Muscle of arm (tissue), 12 donors: ENCODE data around the gene METTL1. TPM values are rescaled to one million over a fixed set of nuclear protein-coding genes. Genes with fewer than 3 reads are reported as not detected.
"Not testable (repeated sequence)": the region's sequence is repeated elsewhere in the genome, so short reads cannot be mapped to it uniquely, and the experiment has no call there.

Experiments
- DNase-seq: peaks from one replicate; pipeline ENCODE4 v3.0.0-alpha.2; 2013
- polyA plus RNA-seq, 12 donors: library from polyadenylated mRNA; unstranded; fragments of 120-200 nt; gene quantifications; one replicate each; pipeline ENCODE4 v1.2.1, GENCODE V29; 2013; ENCODE audit not compliant: insufficient read length in 12 of 12

The METTL1 gene
- polyA plus RNA-seq, 12 donors = 17.1 to 31.8 (median 24.4) TPM; not detected in 1

DNA sequence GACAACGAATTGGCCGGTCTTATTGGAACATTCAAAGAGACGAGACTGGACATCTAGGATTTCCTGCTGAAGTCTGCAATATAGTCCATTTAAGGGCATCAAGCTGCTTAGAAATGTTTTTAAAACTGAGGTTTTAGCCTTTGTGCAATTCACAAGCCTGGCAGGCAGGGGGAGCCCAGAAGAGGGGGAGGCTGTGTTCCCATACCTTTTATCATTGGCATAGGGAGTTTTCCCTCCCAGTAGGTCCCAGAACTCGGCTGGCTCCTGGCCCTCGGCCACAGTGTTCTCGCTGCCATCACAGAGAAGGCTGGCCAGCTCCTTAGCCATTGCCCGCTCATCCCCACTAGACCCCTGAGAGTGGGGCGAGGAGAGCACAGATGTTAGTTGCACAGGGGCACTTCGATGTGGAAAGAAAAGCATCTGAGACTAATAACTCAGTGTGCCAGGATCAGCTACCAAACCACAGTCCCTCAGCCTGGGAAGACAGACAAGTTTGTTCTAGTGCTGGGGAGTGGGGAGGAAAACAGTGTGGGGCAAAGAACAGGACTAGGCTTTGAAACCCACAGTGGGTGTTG, 31.5 kb upstream of the METTL1 start:
- no peak for DNase-seq

DNA sequence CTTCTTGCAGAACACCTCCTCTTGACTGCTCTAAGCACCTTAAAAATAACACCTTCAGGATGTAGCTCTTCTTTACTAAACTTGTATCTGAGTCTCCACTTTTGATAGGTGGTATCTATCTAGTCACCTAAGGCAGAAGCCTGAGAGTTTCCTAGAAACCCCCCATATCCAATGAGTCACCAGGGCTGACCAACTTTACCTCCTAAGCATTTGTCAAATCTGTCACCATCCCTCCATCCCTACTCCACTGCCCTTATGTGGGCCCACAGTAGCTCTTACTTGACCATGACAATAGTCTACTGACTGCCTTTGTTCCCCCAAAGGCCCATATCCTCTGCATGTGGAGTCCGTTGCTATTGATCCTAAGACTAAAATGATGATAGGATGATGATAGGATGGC, 30.7 kb upstream of the METTL1 start:
- DNase-seq = no peak

DNA sequence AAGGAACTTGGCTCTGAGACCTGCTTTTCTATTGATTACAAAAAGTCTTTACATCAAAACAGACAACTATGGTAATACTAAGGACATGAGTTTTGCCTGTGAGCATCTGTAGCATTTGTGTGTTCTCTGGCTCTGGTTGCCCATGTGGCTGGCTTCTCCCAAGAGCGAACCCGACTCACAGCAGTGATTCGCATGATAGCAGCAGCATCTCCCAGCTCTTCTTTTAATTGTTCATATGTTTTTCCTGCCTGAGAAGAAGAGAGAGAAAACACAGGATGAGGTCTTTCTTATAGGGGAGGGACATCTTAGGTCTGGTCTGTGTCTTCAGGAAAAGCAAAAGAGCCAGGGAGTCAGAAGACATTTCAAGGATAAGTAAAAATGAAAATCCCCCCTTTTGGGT, 29.1 kb upstream of the METTL1 start:
- no peak for DNase-seq

DNA sequence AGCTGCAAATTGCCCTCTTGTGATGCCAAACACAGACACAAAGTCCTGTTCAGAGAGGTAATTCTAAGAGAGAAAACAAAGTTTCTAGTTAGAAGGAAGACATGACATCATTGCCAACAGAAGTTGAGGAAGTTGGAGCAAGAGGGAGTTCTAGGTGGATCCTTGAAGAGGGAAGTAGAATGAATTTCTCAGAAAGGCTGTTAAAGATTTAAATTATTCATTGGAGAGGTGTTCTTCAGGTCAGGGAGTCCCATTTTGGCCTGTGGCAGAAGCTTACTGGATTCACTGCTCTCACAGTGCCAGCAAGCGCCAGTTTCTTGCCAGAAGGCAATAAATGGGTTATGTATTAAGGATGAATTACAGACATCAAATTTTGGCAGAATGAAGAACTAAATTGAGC, 26.0 kb upstream of the METTL1 start:
- no peak for DNase-seq

DNA sequence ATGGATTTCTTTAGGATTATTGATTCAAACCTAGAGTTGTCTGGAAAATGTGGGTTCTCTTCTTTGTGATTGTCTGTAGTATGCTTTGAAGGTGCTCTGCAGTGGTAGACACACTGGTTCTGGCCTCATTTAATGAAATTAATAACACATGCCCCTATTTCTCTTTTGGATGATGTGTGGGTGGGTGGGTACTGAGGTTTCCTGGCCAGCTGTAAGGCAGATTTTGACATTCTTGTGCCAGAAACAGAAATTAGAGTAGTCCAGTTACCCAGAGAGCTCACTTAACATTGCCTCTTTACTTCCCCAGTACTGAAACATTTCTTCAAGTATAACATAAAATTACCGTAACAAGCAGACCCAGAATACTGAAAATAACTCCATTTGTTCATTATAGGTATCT, 25.1 kb upstream of the METTL1 start:
- no peak for DNase-seq

DNA sequence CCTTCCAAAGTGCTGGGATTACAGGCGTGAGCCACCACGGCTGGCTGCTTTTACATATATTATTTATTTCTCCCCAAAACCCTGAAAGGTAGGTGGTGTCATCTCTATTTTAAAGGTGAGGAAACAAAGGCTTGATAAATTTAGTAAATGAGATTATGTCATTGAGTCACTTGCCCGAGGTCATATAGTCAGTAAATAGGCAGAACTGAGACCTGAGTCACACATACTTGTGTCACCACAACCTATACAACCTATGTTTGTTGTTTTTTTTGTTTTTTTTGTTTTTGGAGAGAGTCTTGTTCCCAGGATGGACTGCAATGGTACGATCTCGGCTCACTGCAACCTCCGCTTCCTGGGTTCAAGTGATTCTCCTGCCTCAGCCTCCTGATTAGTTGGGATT, 23.4 kb upstream of the METTL1 start:
- DNase-seq = no peak

DNA sequence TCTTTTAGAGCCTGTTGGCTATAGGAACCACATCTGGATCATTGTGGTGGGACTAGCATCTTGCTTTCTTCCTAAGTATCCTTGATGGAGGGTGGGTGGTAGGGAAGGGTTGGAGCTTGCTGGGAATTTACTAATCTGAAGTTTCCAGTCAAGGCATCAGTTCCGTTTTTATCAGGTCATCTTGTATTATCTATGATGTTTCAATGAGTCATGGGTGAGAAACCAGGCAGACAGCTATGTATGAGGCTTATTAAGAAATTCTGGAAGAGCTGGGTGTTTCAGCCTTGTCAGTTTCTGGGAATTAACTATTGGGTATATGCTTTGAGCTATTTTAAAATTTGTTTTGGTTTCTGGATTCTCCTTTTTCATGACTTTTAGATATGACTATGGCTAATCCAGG, 22.0 kb upstream of the METTL1 start:
- no peak for DNase-seq

DNA sequence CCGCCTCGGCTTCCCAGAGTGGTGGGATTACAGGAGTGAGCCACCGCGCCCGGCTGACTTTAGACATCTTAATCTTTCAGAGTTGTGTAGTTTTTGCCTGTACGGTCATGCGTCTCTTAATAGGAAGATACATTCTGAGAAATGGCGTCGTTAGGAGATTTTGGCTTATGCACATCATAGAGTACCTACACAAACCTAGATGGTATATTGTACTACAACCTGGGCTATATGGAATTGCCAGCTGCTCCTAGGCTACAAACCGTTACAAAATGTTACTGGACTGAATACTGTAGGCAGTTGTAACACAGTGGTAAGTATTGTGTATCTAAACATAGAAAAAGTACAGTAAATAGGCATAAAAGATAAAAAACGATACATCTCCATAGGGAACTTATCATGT, 12.0 kb upstream of the METTL1 start:
- no peak for DNase-seq

DNA sequence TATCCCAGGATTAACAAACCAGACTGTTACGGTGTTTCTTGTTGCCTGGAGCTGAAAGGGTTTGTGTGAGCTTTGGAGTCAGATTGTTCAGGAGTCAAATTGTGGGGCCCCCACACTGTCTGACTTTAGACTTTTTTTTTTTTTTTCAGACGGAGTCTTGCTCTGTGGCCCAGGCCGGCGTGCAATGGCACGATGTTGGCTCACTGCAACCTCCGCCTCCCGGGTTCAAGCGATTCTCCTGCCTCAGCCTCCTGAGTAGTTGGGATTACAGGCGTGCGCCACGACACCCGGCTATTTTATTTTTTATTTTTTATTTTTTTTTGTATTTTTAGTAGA, 11.5 kb upstream of the METTL1 start:
- DNase-seq = no peak

DNA sequence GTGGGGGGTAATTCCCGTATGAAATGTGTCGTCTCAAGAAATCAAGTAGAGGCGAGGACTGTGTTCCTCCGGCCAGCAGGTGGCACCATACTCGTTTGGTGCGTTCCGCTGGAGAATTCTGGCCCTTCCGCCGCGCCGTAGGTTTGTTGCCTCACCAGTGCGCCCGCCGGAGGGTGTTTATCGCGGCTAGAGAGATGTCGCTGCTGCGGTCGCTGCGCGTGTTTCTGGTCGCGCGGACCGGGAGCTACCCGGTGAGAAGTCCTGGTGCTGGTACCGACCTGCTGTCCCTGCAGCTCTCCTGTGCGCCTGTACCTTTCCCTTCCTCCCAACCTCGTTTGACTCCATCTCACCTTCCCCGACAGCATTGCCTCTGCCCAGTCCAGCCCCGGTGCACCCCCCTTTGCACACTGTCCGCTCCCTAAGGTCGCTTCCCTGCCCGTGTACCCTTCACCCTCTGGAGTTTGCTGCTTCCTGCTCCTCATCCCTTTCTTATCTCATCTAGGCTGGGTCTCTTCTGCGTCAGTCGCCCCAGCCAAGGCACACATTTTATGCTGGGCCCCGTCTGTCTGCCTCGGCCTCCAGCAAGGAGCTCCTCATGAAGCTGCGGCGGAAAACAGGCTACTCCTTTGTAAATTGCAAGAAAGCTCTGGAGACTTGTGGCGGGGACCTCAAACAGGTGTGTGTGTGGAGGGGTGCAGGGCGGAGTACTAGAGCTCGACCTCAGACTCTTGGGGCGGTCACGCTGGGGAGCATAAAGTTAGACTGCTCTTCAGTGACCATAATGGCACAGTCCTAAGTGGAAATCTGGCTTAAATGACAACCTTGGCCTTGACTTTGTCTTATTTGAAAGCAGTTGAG, 10.9 kb upstream of the METTL1 start, which contains the start of gene TSFM:
TSS of gene TSFM (plus strand) at position 180 of the 858 bp plus-strand sequence. CDS start at position 195, 15 bp downstream.
- DNase-seq = peak; percentile 97

DNA sequence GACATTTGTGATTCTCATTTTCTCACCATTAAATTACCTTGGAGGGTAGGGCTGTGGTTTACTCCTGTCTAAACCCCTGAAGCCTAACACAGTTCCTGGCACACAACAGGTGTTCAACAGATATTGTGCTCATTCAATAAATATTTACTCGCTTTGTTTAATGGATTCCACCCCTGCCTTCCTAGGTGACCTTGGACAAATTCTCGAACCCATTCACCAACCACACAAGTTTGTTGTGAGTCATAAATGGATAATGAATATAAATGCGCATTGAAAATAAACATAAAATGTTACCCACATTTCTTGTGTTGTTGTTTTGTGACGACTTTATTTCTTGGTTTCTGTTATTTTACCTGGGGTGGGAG, 10.3 kb upstream of the METTL1 start:
- no peak for DNase-seq

DNA sequence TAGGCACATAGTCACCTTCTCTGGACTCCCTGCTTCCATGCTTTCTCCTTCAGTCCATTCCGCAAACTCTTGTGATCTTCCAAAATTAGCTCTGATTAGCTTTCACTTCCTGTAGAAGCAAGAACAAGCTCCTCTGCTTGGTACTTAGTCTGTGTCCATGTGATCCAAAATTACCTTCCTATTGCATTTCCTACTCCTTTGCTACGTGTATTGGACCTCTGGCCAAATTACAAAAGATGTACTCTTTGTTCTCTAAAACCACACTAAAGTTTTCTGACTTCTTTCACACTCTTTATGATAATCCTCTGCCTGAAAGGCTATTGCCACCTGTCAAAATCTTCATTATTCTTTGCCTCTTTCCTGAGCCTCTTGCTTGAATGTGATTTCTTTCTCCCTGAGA, 9.9 kb upstream of the METTL1 start:
- DNase-seq = no peak

DNA sequence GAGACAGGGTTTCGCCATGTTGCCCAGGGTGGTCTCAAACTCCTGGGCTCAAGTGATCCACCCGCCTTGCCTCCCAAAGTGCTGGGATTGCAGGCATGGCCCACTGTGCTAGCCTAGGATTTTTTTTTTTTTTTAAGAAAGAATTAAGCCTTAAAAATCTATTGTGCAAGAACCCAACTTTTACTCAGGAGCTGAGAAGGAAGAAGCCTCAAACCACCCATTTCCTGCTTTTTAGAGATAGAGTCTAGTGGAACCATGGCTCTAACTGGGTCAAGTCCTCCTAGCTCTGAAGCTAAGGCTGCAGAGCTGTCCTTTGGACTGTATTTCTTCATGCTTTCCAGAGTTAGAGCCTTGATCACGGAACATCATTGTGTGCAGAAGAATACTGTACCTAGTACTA, 9.3 kb upstream of the METTL1 start:
- no peak for DNase-seq

DNA sequence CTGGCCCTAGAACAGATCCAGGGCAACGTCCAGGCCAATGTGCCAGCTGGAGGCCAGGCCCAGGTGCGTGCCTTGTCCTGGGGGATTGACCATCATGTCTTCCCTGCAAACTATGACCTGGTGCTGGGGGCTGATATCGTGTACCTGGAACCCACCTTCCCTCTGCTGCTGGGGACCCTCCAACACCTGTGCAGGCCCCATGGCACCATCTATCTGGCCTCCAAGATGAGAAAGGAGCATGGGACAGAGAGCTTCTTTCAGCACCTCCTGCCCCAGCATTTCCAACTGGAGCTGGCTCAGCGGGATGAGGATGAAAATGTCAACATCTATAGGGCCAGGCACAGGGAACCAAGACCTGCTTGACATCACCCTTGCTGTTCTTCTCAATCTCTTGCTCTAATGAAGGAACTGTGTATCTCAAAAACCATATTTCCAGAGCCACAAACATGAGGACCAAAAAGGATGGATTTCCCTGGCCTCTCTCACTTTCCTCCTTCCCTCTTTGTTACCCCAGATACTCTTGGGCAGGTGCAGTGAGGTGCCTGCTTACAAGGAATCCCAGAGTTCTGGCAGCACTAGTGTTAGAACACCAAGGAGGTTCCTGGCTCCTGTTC, 8.5 kb upstream of the METTL1 start:
- DNase-seq = no peak

DNA sequence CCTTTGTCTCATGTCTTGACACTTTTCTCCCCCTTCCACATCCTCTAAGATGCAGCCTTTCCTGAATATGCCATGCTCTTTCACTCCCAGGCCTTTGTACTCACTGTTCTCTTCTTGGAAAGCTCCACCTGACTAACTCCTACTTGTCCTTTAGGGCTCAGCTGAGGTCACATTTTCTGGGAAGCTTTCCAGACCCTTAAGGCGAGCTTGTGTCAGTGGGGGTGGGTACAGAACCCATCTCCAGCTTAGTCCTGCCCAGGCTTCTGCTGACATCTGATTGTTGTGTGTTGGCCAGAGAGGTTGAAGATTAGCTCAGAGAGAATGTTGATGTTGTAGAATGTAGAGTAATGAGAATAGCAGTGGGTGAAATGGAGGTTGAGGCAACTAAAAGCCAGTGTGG, 7.8 kb upstream of the METTL1 start:
- DNase-seq = no peak

DNA sequence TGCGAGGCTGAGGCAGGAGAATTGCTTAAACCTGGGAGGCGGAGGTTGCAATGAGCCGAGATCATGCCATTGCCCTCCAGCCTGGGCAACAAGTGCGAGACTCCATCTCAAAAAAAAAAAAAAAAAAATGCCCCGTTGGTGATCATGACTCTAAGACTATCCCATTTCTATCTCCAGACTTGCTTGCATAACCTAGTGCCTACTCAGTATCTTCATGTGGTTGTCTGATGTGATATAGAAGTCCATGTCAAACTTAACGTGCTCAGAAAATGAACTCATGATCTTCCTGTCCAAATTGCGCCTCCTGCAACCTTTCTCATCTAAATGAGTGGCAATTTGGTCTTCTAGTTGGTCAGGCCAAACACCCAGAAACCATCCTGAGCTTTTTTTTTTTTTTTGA, 6.0 kb upstream of the METTL1 start:
- no peak for DNase-seq

DNA sequence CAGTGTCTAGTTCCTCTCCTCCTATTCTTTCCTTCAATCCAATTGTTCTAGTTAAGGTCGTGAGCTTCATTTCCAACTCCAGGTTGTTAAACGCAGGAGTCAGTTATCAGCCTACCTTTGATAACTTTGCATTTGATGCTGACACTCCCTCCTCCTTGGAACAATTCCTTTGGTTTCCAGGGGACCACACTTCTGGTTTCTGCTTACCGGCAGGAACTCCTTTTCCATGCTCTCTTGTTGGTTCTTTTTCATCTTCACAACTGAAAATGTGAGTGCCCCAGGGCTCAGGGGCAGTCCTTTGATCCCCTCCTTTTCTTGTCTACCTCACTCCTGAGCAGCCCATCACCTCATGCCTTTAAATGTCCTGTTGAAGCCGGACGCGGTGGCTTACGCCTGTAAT, 5.5 kb upstream of the METTL1 start:
- no peak for DNase-seq

DNA sequence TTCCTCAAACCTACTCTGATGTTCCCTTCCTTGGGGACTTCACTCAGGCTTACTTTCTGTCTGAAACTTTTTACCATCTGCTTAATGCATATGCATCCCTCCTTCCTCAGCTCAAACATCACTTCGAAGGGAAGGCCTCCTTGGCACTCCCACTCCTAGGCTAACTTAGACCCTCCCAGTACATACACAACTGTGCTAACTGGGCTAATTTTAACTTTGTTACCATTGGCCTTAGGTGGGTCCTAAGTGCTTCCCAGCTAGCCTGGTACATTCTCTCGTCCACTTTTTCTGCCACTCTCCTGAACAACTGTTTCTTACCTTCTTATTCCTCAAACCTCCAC, 4.3 kb upstream of the METTL1 start:
- no peak for DNase-seq

DNA sequence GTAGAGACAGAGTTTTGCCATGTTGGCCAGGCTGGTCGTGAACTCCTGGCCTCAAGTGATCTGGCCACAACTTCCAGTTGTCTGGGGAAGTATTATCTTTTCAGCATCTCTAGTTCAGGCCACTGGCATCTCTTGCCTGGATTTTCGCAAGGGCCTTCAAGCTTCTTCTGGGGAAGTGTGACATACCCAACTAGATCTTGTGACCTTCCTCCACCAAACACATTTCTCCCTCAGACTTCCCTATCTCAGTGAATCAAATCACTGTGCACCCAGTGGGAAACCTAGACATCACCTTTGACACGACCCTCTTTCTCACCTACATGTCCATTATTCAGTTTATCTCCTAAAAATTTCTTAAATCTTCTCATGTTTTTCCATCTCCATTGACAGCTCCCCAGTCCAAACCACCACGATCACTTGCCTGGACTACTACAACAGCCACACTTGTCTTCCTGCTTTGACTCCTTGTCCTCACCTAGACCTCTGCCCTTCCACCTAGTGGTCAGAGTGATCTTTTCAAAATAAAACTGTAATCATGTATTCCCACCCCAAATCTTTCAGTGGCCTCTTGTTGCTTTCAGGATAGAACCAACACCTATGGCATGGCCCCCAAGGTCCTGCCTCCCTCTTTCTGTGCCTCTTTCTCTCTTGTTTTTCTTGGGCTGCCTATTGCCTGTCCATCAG, 3.8 kb upstream of the METTL1 start:
- DNase-seq = no peak

DNA sequence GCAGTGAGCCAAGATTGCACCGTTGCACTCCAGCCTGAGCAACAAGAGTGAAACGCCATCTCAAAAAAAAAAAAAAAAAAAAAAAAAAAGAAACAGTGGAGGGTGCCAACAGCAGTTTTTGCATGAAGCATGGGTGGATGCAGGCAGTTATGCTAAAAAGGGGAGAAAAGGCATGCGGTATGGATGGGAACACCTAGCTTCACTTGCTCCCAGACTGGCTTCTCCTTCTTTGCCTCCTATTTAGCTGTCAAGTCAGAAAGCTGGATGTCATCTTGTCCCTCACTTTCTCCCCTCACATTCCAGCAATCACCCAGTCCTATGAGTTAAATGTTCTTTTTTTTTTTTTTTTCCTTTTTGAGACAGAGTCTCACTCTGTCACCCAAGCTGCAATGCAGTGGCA, 3.1 kb upstream of the METTL1 start:
- DNase-seq = no peak

DNA sequence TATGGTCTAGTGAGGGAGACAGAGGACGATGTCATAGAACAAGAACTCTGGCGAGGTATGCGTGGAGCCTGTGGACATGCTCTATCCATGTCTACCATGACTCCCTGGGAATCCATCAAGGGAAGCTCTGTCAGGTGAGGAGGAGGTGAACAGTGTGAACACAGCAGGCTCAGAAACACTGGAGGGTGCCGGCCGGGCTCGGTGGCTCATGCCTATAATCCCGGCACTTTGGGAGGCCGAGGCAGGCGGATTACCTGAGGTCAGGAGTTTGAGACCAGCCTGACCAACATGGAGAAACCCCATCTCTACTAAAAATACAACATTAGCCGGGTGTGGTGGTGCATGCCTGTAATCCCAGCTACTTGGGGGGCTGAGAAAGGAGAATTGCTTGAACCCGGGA, 2.7 kb upstream of the METTL1 start:
- DNase-seq = not testable (repeated sequence)

DNA sequence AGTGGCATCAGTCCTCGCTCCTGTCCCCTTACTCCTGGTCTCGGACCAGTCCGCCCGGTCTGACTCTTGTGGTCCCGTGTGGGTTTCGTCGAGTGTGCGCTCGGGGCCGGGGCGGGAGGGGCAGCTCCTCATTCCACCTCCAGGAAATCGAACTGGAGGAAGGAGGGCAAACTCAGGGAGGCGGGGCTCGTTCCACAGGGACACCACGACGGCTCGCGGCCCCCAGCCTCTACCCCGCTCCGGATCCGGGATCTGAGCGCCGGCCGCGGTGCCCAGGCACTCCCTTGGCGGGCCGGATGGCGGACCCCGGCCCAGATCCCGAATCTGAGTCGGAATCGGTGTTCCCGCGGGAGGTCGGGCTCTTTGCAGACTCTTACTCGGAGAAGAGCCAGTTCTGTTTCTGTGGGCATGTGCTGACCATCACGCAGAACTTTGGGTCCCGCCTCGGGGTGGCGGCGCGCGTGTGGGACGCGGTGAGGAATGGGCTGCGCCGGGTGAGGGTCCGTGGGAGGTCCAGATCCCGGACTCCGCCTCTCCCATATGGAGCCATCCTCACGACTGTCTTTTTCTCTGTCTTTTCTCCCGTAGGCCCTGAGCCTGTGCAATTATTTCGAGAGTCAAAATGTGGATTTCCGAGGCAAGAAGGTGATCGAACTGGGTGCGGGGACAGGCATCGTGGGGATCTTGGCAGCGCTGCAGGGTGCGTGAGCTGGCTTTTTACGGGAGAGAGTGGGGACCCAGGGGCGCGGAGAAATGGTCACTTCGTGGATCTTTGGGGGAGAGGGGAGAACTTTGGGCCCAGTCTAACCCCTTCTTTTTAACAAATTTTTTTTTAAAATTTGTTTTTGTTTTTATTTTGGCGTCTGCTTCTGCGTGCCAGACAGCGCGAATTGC, 771 bp upstream of the METTL1 start, which contains the start of gene EEF1AKMT3:
TSS of gene EEF1AKMT3 (plus strand) at position 186 of the 894 bp plus-strand sequence. CDS start at position 297, 111 bp downstream.
- DNase-seq = peak; percentile 54
